GM11168 (cell line): ENCODE data around the gene SMAD6.

Source experiments
- in situ Hi-C: fragments of 300-500 bp; cut with MboI; formaldehyde crosslinking; loops from one replicate; pipeline ENCODE4 v1.12.0; 2022; ENCODE audit warnings: low sequenced_read_pairs; ENCODE audit not compliant: unreplicated experiment

SMAD6 gene

GRCh38 chr15:66784174-66784573, 82.1 kb downstream of the SMAD6 start:
- in situ Hi-C loops: no loop called here

- in situ Hi-C loops: no loop called here
These were observed 83.6 kb downstream of the SMAD6 start for GRCh38 chr15:66785637-66786036.

GRCh38 chr15:66786222-66786621, 84.2 kb downstream of the SMAD6 start:
- in situ Hi-C loops: no loop called here

- in situ Hi-C loops: no loop called here
These were observed 84.9 kb downstream of the SMAD6 start for GRCh38 chr15:66786708-66787488.

- in situ Hi-C loops: no loop called here
These were observed 85.4 kb downstream of the SMAD6 start for GRCh38 chr15:66787489-66787871.

GRCh38 chr15:66788024-66788423, 86.0 kb downstream of the SMAD6 start:
- in situ Hi-C loops: no loop called here

GRCh38 chr15:66789029-66790025, 87.3 kb downstream of the SMAD6 start:
- in situ Hi-C loops: no loop called here

- in situ Hi-C loops: no loop called here
These were observed 93.8 kb downstream of the SMAD6 start for GRCh38 chr15:66795851-66796250.

GRCh38 chr15:66796343-66796742, 94.3 kb downstream of the SMAD6 start:
- in situ Hi-C loops: no loop called here

GRCh38 chr15:66797921-66798320, 95.9 kb downstream of the SMAD6 start:
- in situ Hi-C loops: no loop called here

- in situ Hi-C loops: no loop called here
These were observed 96.5 kb downstream of the SMAD6 start for GRCh38 chr15:66798426-66799061.

- in situ Hi-C loops: no loop called here
These were observed 97.2 kb downstream of the SMAD6 start for GRCh38 chr15:66799242-66799641.

GRCh38 chr15:66800584-66801235, 98.7 kb downstream of the SMAD6 start:
- in situ Hi-C loops: no loop called here

- in situ Hi-C loops: no loop called here
These were observed 99.2 kb downstream of the SMAD6 start for GRCh38 chr15:66801266-66801665.

GRCh38 chr15:66802025-66803001, 100.3 kb downstream of the SMAD6 start:
- in situ Hi-C loops: no loop called here

GRCh38 chr15:66803182-66803729, 101.2 kb downstream of the SMAD6 start:
- in situ Hi-C loops: no loop called here

- in situ Hi-C loops: no loop called here
These were observed 101.7 kb downstream of the SMAD6 start for GRCh38 chr15:66803749-66804148.

GRCh38 chr15:66805202-66805885, 103.3 kb downstream of the SMAD6 start:
- in situ Hi-C loops: no loop called here
